Measurements from ENCODE around the gene TOM1L2.

DNA sequence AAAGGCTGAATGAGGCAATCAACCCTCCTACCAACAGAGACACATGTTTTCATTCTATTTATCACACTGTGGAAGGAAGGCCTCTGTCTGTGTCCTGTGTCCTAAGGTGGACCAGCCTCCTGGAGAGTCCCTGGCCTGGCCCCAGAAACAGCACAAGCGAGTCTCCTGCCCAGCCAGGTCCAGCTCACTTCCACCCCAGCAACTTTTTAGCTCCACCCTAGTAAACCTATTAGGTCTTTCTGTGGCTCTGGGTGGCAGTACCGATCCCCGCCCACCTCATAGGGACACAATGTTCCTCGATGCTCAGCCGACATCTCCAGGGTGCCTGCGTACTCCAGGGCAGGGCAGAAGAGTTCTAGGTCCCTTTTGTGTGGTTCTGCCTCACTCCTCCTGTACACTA is 11.2 kb upstream of the TOM1L2 start:
- TF ChIP-seq, protein P1, sequence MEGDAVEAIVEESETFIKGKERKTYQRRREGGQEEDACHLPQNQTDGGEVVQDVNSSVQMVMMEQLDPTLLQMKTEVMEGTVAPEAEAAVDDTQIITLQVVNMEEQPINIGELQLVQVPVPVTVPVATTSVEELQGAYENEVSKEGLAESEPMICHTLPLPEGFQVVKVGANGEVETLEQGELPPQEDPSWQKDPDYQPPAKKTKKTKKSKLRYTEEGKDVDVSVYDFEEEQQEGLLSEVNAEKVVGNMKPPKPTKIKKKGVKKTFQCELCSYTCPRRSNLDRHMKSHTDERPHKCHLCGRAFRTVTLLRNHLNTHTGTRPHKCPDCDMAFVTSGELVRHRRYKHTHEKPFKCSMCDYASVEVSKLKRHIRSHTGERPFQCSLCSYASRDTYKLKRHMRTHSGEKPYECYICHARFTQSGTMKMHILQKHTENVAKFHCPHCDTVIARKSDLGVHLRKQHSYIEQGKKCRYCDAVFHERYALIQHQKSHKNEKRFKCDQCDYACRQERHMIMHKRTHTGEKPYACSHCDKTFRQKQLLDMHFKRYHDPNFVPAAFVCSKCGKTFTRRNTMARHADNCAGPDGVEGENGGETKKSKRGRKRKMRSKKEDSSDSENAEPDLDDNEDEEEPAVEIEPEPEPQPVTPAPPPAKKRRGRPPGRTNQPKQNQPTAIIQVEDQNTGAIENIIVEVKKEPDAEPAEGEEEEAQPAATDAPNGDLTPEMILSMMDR (IDR thresholded peaks at IDR 0.05; ENCODE audit: poor library complexity): no peak
- TF ChIP-seq EZH2phosphoT487 (IDR thresholded peaks at IDR 0.05; ENCODE audit: low read depth, severe bottlenecking, unreplicated experiment) (no peak), EZH2 (IDR thresholded peaks at IDR 0.05; ENCODE audit: borderline replicate concordance) (no peak)
